CD14-positive monocyte (primary cell): ENCODE results near the gene DLGAP3. TPM values are rescaled to one million over a fixed set of nuclear protein-coding genes. Genes with fewer than 3 reads are reported as not detected.
A peak's percentile ranks its signal among the peaks of the same experiment; 100 is the strongest.

Source experiments
- DNase-seq, 3 donors: peaks; one replicate each; pipeline ENCODE4 v3.0.0-alpha.2; 2011 to 2022
- H2AFZ ChIP-seq: 2 replicates; pipeline ENCODE4 v1.6.0; 2012; ENCODE audit warnings: mild to moderate bottlenecking, low read depth, low read length, inconsistent platforms; ENCODE audit not compliant: insufficient read depth, poor library complexity, severe bottlenecking
- H3K27ac ChIP-seq, 2 donors: 1 replicate in 1 of 2; 2 replicates in 1 of 2; pipeline ENCODE4 v1.5.1; 2012 to 2013; ENCODE audit warnings: low read length in 2 of 2, control low read depth in 1 of 2, inconsistent platforms in 1 of 2, low read depth in 1 of 2, mild to moderate bottlenecking in 1 of 2
- H3K27me3 ChIP-seq, 2 donors: one replicate each; pipeline versions ENCODE4 v1.6.0 to v1.6.1; 2011 to 2013; ENCODE audit warnings: low read length in 2 of 2; ENCODE audit not compliant: control insufficient read depth in 2 of 2, insufficient read depth in 2 of 2
- H3K36me3 ChIP-seq, 2 donors: replicated peaks in 1 of 2; 1 replicate in 1 of 2; 2 replicates in 1 of 2; pipeline versions ENCODE4 v1.5.1 to v1.6.1; 2012 to 2013; ENCODE audit warnings: low read length in 2 of 2, control low read depth in 1 of 2, inconsistent platforms in 1 of 2, mild to moderate bottlenecking in 1 of 2; ENCODE audit not compliant: insufficient read depth in 2 of 2, control insufficient read depth in 1 of 2
- H3K4me1 ChIP-seq, 2 donors: 1 replicate in 1 of 2; 2 replicates in 1 of 2; pipeline versions ENCODE4 v1.5.1 to v1.6.1; 2012 to 2013; ENCODE audit warnings: low read length in 2 of 2, control low read depth in 1 of 2, inconsistent platforms in 1 of 2, mild to moderate bottlenecking in 1 of 2, moderate library complexity in 1 of 2; ENCODE audit not compliant: insufficient read depth in 2 of 2, control insufficient read depth in 1 of 2
- H3K4me2 ChIP-seq: replicated peaks from 2 replicates; pipeline ENCODE3; 2012; ENCODE audit warnings: low read length, moderate library complexity, mild to moderate bottlenecking; ENCODE audit not compliant: poor library complexity, severe bottlenecking; ENCODE audit errors: extremely low read depth
- H3K4me3 ChIP-seq, 3 experiments: fragments of 200-600 bp in 1 of 3; sonication (generic) in 1 of 3; replicated peaks in 1 of 3; 1 replicate in 2 of 3; 2 replicates in 1 of 3; pipeline ENCODE4 v1.5.1; 2011 to 2013; ENCODE audit warnings: low read length in 3 of 3, mild to moderate bottlenecking in 3 of 3, control low read depth in 2 of 3, low read depth in 2 of 3, inconsistent platforms in 1 of 3, moderate library complexity in 1 of 3
- H3K79me2 ChIP-seq: 2 replicates; pipeline ENCODE4 v1.6.0; 2012; ENCODE audit warnings: mild to moderate bottlenecking, control low read depth, inconsistent platforms, low read length, moderate library complexity; ENCODE audit not compliant: insufficient read depth
- H3K9ac ChIP-seq: 2 replicates; pipeline ENCODE4 v1.6.0; 2017; ENCODE audit warnings: low read length, mild to moderate bottlenecking; ENCODE audit not compliant: insufficient read depth, poor library complexity, severe bottlenecking
- H3K9me3 ChIP-seq, 2 donors: replicated peaks in 1 of 2; 1 replicate in 1 of 2; 2 replicates in 1 of 2; pipeline versions ENCODE4 v1.5.1 to v1.6.1; 2012 to 2013; ENCODE audit warnings: low read length in 2 of 2, control low read depth in 1 of 2; ENCODE audit not compliant: control insufficient read depth in 1 of 2, insufficient read depth in 1 of 2
- H4K20me1 ChIP-seq: 2 replicates; pipeline ENCODE4 v1.6.0; 2012; ENCODE audit warnings: mild to moderate bottlenecking, low read length, control low read depth, moderate library complexity; ENCODE audit not compliant: insufficient read depth
- H3K27ac Mint-ChIP-seq, 7 donors: one replicate each; pipeline ENCODE4 v1.8.0; 2020; ENCODE audit warnings: mild to moderate bottlenecking in 7 of 7, mixed read lengths in 7 of 7, moderate library complexity in 6 of 7, inconsistent platforms in 2 of 7
- H3K27me3 Mint-ChIP-seq, 3 donors: one replicate each; pipeline ENCODE4 v1.8.0; 2021 to 2022; ENCODE audit warnings: low read depth in 3 of 3, mild to moderate bottlenecking in 3 of 3, mixed read lengths in 3 of 3, moderate library complexity in 3 of 3, inconsistent platforms in 1 of 3
- H3K36me3 Mint-ChIP-seq, 2 donors: one replicate each; pipeline ENCODE4 v1.8.0; 2020; ENCODE audit warnings: mixed read lengths in 2 of 2, inconsistent platforms in 1 of 2, mild to moderate bottlenecking in 1 of 2
- H3K4me1 Mint-ChIP-seq: one replicate; pipeline ENCODE4 v1.8.0; 2020; ENCODE audit warnings: mild to moderate bottlenecking, mixed read lengths
- H3K4me3 Mint-ChIP-seq, 2 donors: one replicate each; pipeline ENCODE4 v1.8.0; 2020; ENCODE audit warnings: mild to moderate bottlenecking in 2 of 2, mixed read lengths in 2 of 2, moderate library complexity in 1 of 2
- H3K9me3 Mint-ChIP-seq, 7 donors: one replicate each; pipeline ENCODE4 v1.8.0; 2020 to 2022; ENCODE audit warnings: mixed read lengths in 7 of 7, mild to moderate bottlenecking in 6 of 7, moderate library complexity in 6 of 7, inconsistent platforms in 2 of 7
- WGBS: methylation state at CpG from one replicate; pipeline ENCODE4 v1.1.5; 2013; ENCODE audit warnings: missing lambda C conversion rate; ENCODE audit not compliant: insufficient coverage; 5-methylcytosine and 5-hydroxymethylcytosine counted together
- intact Hi-C, 2 donors: fragments of 100-400 bp; cut with micrococcal nuclease; formaldehyde crosslinking; loops; one replicate each; pipeline versions ENCODE4 v1.15.0 to v1.15.1; 2023
- polyA plus RNA-seq, 3 donors: library from polyadenylated mRNA; depleted of rRNA in 1 of 3; unstranded in 2 of 3; stranded (reverse) in 1 of 3; fragments of 300-500 nt in 2 of 3; fragments of >200 nt in 1 of 3; fragmentation: Illumina TruSeq in 2 of 3; gene quantifications; 1 replicate in 2 of 3; 2 replicates in 1 of 3; pipeline ENCODE4 v1.2.3, GENCODE V29; 2012 to 2021
- TF ChIP-seq, protein P1 (sequence below): fragments of 200-600 bp; IDR thresholded peaks from one replicate; pipeline ENCODE4 v1.8.0; 2022; ENCODE audit warnings: antibody characterized with exemption, mild to moderate bottlenecking

The DLGAP3 gene
- polyA plus RNA-seq, 3 donors: 0.10 to 0.56 (median 0.16) TPM

DNA sequence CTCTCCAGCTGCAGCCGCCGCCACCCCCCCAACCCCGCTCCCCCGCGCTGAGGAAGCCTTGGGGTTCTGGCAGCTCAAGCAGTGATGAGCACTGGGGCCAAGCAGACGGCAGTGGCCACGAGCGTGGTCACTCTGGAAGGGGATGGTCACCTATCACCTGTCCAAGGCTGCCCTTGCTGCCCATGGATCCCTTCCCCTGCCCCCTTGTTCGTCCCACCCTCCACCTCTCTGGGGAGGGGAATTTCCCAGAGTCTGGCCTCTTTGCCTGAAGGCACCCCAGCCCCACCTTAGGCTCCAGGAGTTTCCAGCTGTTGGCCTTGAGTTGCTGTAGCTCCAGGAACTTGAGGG lies 62.7 kb downstream of the DLGAP3 start:
- Mint-ChIP-seq H3K36me3 (no peaks in the 10 kb centered on the region), H3K4me3 (peak overlapping the region; percentile 43 to 90), H3K4me1 (peaks cover 21% of the 10 kb centered on the region), H3K27me3 (peaks cover 8 to 23% (median 22%) of the 10 kb centered on the region in 3 donors), H3K9me3 (no peaks in the 10 kb centered on the region), H3K27ac (peak overlapping the region in 3 of 7 donors; percentile 32 to 83 (median 64))
- no peaks in the 10 kb centered on the region for H3K9me3 ChIP-seq
- H3K4me3 ChIP-seq: peak overlapping the region; percentile 72 to 86 (median 85)
- intact Hi-C loops: loop anchor here in 1 of 2 donors (10.0 kb wide), 1 partner anchor 328 kb away; the partner anchor contains the start of gene SFPQ
- DNase-seq: no peak
- peak overlapping the region in 1 of 2 donors; percentile 75 for H3K27ac ChIP-seq
- peaks cover 29 to 32% of the 10 kb centered on the region in 2 donors for H3K4me1 ChIP-seq
- H3K9ac ChIP-seq: peak overlapping the region; percentile 77
- WGBS: 19% methylated on average over 6 of the region's 9 CpGs
- H3K4me2 ChIP-seq: peak overlapping the region; percentile 93
- TF ChIP-seq, protein P1, sequence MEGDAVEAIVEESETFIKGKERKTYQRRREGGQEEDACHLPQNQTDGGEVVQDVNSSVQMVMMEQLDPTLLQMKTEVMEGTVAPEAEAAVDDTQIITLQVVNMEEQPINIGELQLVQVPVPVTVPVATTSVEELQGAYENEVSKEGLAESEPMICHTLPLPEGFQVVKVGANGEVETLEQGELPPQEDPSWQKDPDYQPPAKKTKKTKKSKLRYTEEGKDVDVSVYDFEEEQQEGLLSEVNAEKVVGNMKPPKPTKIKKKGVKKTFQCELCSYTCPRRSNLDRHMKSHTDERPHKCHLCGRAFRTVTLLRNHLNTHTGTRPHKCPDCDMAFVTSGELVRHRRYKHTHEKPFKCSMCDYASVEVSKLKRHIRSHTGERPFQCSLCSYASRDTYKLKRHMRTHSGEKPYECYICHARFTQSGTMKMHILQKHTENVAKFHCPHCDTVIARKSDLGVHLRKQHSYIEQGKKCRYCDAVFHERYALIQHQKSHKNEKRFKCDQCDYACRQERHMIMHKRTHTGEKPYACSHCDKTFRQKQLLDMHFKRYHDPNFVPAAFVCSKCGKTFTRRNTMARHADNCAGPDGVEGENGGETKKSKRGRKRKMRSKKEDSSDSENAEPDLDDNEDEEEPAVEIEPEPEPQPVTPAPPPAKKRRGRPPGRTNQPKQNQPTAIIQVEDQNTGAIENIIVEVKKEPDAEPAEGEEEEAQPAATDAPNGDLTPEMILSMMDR: no peak
- peaks cover 0 to 7% of the 10 kb centered on the region in 2 donors for H3K27me3 ChIP-seq
- H4K20me1 ChIP-seq: no peaks in the 10 kb centered on the region
- peak overlapping the region; percentile 97 for H2AFZ ChIP-seq
- no peaks in the 10 kb centered on the region for H3K36me3 ChIP-seq
- no peaks in the 10 kb centered on the region for H3K79me2 ChIP-seq

DNA sequence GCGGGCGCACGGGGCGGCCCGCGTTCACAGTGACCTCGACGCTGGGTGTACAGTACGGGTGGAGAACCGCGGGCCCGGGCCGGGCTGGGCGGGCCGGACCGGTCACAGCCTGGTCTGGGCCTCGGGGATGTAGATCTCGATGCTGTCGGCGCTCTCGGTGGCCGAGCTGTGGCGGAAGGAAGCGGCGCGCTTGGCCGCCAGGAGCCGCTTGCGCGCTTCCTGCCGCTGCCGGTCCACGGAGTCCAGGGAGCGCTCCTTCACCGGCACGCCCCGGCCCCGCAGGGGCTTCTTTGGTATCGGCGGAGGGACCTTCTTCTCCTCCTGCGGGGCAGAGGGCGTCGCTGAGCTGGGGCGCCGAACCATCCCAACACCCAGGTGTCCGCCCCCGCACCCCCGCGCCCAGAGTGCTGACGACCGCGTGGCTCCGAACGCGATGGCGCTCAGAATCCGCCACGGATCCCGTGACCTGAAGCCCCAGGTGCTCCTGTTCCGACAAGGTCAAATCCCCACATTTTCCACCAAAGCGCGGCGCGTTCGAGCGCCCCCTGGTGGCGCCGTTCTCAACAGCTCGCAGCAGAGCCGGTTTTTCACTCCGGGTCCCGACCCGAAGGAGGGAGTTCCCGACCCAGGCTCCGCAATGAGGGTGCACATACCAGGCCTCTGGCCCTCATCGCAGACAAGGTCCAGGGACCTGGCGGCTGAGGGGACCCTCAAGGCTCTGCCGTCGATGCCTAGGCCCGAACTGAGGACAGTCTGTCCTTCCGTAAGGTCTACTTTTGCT lies 63.3 kb downstream of the DLGAP3 start:
- Mint-ChIP-seq H3K27me3 (peaks cover 8 to 19% (median 18%) of the 10 kb centered on the region in 3 donors), H3K9me3 (no peaks in the 10 kb centered on the region), H3K36me3 (no peaks in the 10 kb centered on the region), H3K4me1 (peaks cover 21% of the 10 kb centered on the region), H3K27ac (peak overlapping the region in 6 of 7 donors; percentile 63 to 88 (median 74)), H3K4me3 (peak overlapping the region; percentile 87 to 90)
- Histone ChIP-seq H2AFZ (peak overlapping the region; percentile 97), H3K9ac (peak overlapping the region; percentile 77), H3K79me2 (no peaks in the 10 kb centered on the region), H3K4me3 (peak overlapping the region; percentile 72 to 86 (median 85)), H4K20me1 (no peaks in the 10 kb centered on the region), H3K27me3 (peaks cover 0 to 5% of the 10 kb centered on the region in 2 donors), H3K4me2 (peak overlapping the region; percentile 93), H3K4me1 (peaks cover 29 to 32% of the 10 kb centered on the region in 2 donors), H3K27ac (peak overlapping the region; percentile 58 to 75), H3K36me3 (no peaks in the 10 kb centered on the region), H3K9me3 (no peaks in the 10 kb centered on the region)
- intact Hi-C loops: loop anchor here in 1 of 2 donors (10.0 kb wide), 1 partner anchor 329 kb away; the partner anchor contains the start of gene SFPQ
- DNase-seq: peak; percentile 77 to 79 (median 79)
- 1% methylated on average over 81 of the region's 81 CpGs for WGBS
- TF ChIP-seq, protein P1: peak; percentile 100
